ENCODE measurements around the gene RTL9. TPM values are rescaled to one million over a fixed set of nuclear protein-coding genes. Genes with fewer than 3 reads are reported as not detected.

The RTL9 gene
- total RNA-seq, 1 experiment from 2014 or later: not detected

- Histone ChIP-seq H3K36me3 (ENCODE audit: control insufficient read depth, insufficient read depth, low read length) (no peaks in the 10 kb centered on the region), H3K4me1 (ENCODE audit: control insufficient read depth, insufficient read depth, low read length) (peaks cover 8% of the 10 kb centered on the region), H3K27me3 (ENCODE audit: control insufficient read depth, insufficient read depth, low read length) (no peaks in the 10 kb centered on the region), H3K4me3 (ENCODE audit: low read depth in 2 of 2, low read length in 2 of 2) (no peak overlapping the region), H3K9me3 (ENCODE audit: control insufficient read depth, insufficient read depth, low read depth, low read length) (no peaks in the 10 kb centered on the region), H3K27ac (ENCODE audit: low read length) (no peak overlapping the region)
- intact Hi-C loops (cut with micrococcal nuclease; ENCODE audit: unreplicated experiment): no loop called here
- in situ Hi-C loops (cut with HindIII; ENCODE audit: low pct_unique_long_range_greater_than_20kb, low sequenced_read_pairs): no loop called here
- no TSS peak for BruUV-seq (replicated peaks)
- ChIA-PET POLR2A (no interaction called here), CTCF (no interaction called here)
- ATAC-seq: no peak
- TF ChIP-seq, protein P1, sequence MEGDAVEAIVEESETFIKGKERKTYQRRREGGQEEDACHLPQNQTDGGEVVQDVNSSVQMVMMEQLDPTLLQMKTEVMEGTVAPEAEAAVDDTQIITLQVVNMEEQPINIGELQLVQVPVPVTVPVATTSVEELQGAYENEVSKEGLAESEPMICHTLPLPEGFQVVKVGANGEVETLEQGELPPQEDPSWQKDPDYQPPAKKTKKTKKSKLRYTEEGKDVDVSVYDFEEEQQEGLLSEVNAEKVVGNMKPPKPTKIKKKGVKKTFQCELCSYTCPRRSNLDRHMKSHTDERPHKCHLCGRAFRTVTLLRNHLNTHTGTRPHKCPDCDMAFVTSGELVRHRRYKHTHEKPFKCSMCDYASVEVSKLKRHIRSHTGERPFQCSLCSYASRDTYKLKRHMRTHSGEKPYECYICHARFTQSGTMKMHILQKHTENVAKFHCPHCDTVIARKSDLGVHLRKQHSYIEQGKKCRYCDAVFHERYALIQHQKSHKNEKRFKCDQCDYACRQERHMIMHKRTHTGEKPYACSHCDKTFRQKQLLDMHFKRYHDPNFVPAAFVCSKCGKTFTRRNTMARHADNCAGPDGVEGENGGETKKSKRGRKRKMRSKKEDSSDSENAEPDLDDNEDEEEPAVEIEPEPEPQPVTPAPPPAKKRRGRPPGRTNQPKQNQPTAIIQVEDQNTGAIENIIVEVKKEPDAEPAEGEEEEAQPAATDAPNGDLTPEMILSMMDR (IDR thresholded peaks at IDR 0.05): no peak
- TF ChIP-seq SIN3A (IDR thresholded peaks at IDR 0.05; ENCODE audit: borderline replicate concordance, insufficient read depth, low read depth, low read length) (no peak), TCF7L2 (IDR thresholded peaks at IDR 0.05; ENCODE audit: low read depth, low read length) (no peak), POLR2AphosphoS5 (IDR thresholded peaks at IDR 0.05; ENCODE audit: low read depth, low read length) (no peak)
- TF ChIP-seq, protein P2, sequence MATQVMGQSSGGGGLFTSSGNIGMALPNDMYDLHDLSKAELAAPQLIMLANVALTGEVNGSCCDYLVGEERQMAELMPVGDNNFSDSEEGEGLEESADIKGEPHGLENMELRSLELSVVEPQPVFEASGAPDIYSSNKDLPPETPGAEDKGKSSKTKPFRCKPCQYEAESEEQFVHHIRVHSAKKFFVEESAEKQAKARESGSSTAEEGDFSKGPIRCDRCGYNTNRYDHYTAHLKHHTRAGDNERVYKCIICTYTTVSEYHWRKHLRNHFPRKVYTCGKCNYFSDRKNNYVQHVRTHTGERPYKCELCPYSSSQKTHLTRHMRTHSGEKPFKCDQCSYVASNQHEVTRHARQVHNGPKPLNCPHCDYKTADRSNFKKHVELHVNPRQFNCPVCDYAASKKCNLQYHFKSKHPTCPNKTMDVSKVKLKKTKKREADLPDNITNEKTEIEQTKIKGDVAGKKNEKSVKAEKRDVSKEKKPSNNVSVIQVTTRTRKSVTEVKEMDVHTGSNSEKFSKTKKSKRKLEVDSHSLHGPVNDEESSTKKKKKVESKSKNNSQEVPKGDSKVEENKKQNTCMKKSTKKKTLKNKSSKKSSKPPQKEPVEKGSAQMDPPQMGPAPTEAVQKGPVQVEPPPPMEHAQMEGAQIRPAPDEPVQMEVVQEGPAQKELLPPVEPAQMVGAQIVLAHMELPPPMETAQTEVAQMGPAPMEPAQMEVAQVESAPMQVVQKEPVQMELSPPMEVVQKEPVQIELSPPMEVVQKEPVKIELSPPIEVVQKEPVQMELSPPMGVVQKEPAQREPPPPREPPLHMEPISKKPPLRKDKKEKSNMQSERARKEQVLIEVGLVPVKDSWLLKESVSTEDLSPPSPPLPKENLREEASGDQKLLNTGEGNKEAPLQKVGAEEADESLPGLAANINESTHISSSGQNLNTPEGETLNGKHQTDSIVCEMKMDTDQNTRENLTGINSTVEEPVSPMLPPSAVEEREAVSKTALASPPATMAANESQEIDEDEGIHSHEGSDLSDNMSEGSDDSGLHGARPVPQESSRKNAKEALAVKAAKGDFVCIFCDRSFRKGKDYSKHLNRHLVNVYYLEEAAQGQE (IDR thresholded peaks at IDR 0.05; ENCODE audit: insufficient read depth in 1 of 2, low read depth in 2 of 2, low read length in 1 of 2): no peak
- DNase-seq (ENCODE audit: low read depth, low spot score): no peak
Observed at GRCh38 chrX:110310896-110311295, 47.8 kb upstream of the RTL9 start.

DNA sequence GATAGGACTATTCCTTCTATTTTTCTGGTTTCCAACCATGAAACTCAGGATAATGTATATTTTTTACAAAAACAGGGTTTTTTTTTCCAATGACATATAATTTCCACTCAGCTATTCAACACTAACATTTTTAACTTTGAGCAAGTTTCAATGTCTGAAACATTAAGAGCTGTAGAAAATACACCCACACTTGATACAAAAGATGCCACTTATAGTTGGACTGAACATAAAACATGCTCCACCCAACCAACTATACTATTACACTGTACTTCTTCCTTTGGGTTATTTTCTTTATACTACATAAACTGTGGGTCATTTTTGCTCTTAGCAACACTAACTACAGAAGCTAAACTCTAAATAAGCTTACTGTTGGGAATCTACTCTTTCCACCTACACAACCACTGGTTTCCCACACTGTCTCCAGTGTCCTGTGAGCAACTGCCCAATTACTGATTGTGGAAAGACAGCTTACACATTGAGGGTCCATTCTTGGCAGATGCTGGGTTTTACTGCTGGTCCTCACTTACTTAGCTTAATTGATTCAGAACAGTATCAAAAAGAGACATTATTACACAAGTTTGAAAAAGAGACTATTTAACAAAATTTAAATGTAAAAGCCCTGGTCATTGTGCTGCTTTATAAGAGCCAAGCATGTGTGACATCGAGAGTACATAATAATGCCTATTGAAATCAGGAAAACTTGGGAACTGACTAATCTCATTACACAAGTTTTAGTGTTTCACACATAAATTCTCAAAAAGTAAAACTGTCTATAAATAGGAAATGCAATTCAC lies 47.0 kb upstream of the RTL9 start:
- POLR2A ChIA-PET: interaction anchor here (0.7 kb wide), 1 partner anchor 102 kb away, joined by 3 read pairs; no protein-coding TSS in a partner anchor
- no peaks in the 10 kb centered on the region for H3K27me3 ChIP-seq (ENCODE audit: control insufficient read depth, insufficient read depth, low read length)
- in situ Hi-C loops (cut with HindIII; ENCODE audit: low pct_unique_long_range_greater_than_20kb, low sequenced_read_pairs): no loop called here
- DNase-seq (ENCODE audit: low read depth, low spot score): no peak
- no peak for ATAC-seq
- H3K27ac ChIP-seq (ENCODE audit: low read length): no peak overlapping the region
- no peaks in the 10 kb centered on the region for H3K9me3 ChIP-seq (ENCODE audit: control insufficient read depth, insufficient read depth, low read depth, low read length)
- H3K4me3 ChIP-seq (ENCODE audit: low read depth in 2 of 2, low read length in 2 of 2): no peak overlapping the region
- no peaks in the 10 kb centered on the region for H3K36me3 ChIP-seq (ENCODE audit: control insufficient read depth, insufficient read depth, low read length)
- peaks cover 12% of the 10 kb centered on the region for H3K4me1 ChIP-seq (ENCODE audit: control insufficient read depth, insufficient read depth, low read length)
- CTCF ChIA-PET: no interaction called here
- no TSS peak for BruUV-seq (replicated peaks)
- intact Hi-C loops (cut with micrococcal nuclease; ENCODE audit: unreplicated experiment): no loop called here
- TF ChIP-seq, protein P2 (IDR thresholded peaks at IDR 0.05; ENCODE audit: insufficient read depth in 1 of 2, low read depth in 2 of 2, low read length in 1 of 2): no peak
- TF ChIP-seq SIN3A (IDR thresholded peaks at IDR 0.05; ENCODE audit: borderline replicate concordance, insufficient read depth, low read depth, low read length) (no peak), POLR2AphosphoS5 (IDR thresholded peaks at IDR 0.05; ENCODE audit: low read depth, low read length) (no peak), TCF7L2 (IDR thresholded peaks at IDR 0.05; ENCODE audit: low read depth, low read length) (no peak)
- TF ChIP-seq, protein P1 (IDR thresholded peaks at IDR 0.05): no peak
